ENCODE measurements around the gene OPCML.

The OPCML gene

DNA sequence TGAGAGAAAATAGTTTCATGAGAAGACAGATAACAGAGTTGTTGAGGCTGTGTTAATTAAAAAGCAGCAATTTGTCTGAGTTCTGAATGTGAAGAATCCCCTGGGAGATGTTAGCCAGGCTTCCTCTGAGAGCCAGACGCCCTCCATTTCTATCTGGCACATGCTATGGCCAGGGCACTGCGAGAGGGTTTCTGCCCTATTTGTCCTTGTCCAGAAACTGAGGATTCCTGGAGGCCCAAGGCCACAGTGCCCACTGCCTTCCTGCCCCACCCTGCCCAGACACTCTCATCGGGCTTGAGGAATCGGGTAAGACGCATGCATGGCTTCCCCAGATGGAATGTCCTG, 484.6 kb downstream of the OPCML start:
- Histone ChIP-seq H3K27me3 (ENCODE audit: insufficient read depth, low read length, poor library complexity, severe bottlenecking) (no peaks in the 10 kb centered on the region), H3K36me3 (ENCODE audit: insufficient read depth, low read length) (no peaks in the 10 kb centered on the region), H3K9me2 (replicated peaks; ENCODE audit: low read depth, low read length) (no peaks in the 10 kb centered on the region), H4K20me1 (ENCODE audit: insufficient read depth, low read length, poor library complexity, severe bottlenecking) (no peaks in the 10 kb centered on the region), H3K79me2 (ENCODE audit: insufficient read depth, low read length) (no peaks in the 10 kb centered on the region), H3F3A (ENCODE audit: low read depth) (no peaks in the 10 kb centered on the region), H3K4me2 (ENCODE audit: low read depth, low read length, poor library complexity, severe bottlenecking) (no peak overlapping the region), H3K9me3 (ENCODE audit: insufficient read depth, low read depth, low read length) (peaks cover 11% of the 10 kb centered on the region; the same call in 1 of the 2 replicates), H3K4me1 (ENCODE audit: insufficient read depth, low read length, poor library complexity, severe bottlenecking) (no peaks in the 10 kb centered on the region), H3K9ac (ENCODE audit: low read depth, low read length, poor library complexity, severe bottlenecking) (no peak overlapping the region), H3K4me3 (ENCODE audit: low read length, poor library complexity, severe bottlenecking) (no peak overlapping the region), H2AFZ (ENCODE audit: low read length) (no peak overlapping the region)
- no peak for TF ChIP-seq EZH2phosphoT487 (IDR thresholded peaks at IDR 0.05; ENCODE audit: borderline replicate concordance)
- TF ChIP-seq, protein P1, sequence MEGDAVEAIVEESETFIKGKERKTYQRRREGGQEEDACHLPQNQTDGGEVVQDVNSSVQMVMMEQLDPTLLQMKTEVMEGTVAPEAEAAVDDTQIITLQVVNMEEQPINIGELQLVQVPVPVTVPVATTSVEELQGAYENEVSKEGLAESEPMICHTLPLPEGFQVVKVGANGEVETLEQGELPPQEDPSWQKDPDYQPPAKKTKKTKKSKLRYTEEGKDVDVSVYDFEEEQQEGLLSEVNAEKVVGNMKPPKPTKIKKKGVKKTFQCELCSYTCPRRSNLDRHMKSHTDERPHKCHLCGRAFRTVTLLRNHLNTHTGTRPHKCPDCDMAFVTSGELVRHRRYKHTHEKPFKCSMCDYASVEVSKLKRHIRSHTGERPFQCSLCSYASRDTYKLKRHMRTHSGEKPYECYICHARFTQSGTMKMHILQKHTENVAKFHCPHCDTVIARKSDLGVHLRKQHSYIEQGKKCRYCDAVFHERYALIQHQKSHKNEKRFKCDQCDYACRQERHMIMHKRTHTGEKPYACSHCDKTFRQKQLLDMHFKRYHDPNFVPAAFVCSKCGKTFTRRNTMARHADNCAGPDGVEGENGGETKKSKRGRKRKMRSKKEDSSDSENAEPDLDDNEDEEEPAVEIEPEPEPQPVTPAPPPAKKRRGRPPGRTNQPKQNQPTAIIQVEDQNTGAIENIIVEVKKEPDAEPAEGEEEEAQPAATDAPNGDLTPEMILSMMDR (conservative IDR thresholded peaks at IDR 0.05; ENCODE audit: low read length) = no peak

DNA sequence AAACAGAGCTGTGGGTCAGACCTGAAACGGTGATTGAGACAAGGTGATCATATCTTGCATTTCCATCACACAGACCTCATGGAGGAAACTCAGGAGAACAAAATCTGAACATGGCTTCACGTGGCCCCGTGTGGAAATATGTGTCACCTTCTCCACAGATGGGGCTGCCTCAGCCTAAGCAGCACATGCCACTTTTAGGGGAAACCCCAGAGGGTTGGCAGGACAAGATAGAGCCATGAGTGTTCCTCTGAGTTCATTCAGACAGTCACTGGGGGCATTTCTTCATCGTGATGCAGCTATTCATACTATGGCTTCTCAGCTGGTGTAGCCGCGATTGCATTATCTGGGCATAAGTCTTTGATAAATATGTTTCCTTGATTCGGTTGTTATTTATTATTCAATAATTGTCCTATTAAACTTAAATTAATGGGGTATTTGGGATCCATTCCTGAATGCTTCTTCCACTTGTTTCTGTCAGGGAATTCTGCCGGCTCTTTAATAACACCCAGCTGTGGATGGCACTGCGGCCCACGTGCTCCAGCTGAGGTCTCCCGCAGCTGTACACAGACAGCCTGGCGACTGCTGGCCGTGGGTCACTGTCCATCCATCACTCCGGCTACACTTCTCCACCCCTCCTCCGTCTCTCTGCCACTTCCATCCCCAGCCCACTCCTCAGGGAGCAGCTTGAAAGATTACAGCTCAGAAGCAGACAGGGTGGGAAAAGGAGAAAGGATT, 485.1 kb downstream of the OPCML start:
- Histone ChIP-seq H3K4me1 (ENCODE audit: insufficient read depth, low read length, poor library complexity, severe bottlenecking) (no peaks in the 10 kb centered on the region), H4K20me1 (ENCODE audit: insufficient read depth, low read length, poor library complexity, severe bottlenecking) (no peaks in the 10 kb centered on the region), H3K79me2 (ENCODE audit: insufficient read depth, low read length) (no peaks in the 10 kb centered on the region), H2AFZ (ENCODE audit: low read length) (no peak overlapping the region), H3K4me3 (ENCODE audit: low read length, poor library complexity, severe bottlenecking) (no peak overlapping the region), H3K4me2 (ENCODE audit: low read depth, low read length, poor library complexity, severe bottlenecking) (no peak overlapping the region), H3K9ac (ENCODE audit: low read depth, low read length, poor library complexity, severe bottlenecking) (no peak overlapping the region), H3K36me3 (ENCODE audit: insufficient read depth, low read length) (no peaks in the 10 kb centered on the region), H3K9me2 (replicated peaks; ENCODE audit: low read depth, low read length) (no peaks in the 10 kb centered on the region), H3K27me3 (ENCODE audit: insufficient read depth, low read length, poor library complexity, severe bottlenecking) (no peaks in the 10 kb centered on the region), H3K9me3 (ENCODE audit: insufficient read depth, low read depth, low read length) (peaks cover 11% of the 10 kb centered on the region; the same call in 1 of the 2 replicates), H3F3A (ENCODE audit: low read depth) (no peaks in the 10 kb centered on the region)
- TF ChIP-seq, protein P1 (conservative IDR thresholded peaks at IDR 0.05; ENCODE audit: low read length) = no peak
- TF ChIP-seq EZH2phosphoT487 (IDR thresholded peaks at IDR 0.05; ENCODE audit: borderline replicate concordance) = no peak

DNA sequence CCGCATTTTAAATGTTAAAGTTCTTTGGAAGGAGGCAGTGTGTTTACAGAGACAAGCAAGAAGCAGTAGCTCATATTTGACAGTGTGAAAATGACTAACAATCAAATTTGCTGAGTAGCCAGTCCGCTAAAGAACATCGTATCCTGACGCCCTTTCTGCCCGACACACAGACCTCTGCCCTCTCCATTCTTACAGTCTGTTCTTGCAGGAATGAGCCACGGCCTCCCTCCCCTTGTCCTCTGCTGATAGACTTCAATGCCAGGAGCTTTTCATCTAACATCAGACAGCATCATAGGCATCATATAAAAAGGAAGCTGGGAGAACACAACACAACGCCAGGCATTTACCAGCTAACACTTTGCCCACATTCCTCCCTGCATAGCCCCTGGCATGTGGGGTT, 486.0 kb downstream of the OPCML start:
- no peaks in the 10 kb centered on the region for H4K20me1 ChIP-seq (ENCODE audit: insufficient read depth, low read length, poor library complexity, severe bottlenecking)
- H3K4me3 ChIP-seq (ENCODE audit: low read length, poor library complexity, severe bottlenecking) = no peak overlapping the region
- H3K4me1 ChIP-seq (ENCODE audit: insufficient read depth, low read length, poor library complexity, severe bottlenecking) = no peaks in the 10 kb centered on the region
- H3K79me2 ChIP-seq (ENCODE audit: insufficient read depth, low read length) = no peaks in the 10 kb centered on the region
- TF ChIP-seq, protein P1 (conservative IDR thresholded peaks at IDR 0.05; ENCODE audit: low read length) = no peak
- TF ChIP-seq EZH2phosphoT487 (IDR thresholded peaks at IDR 0.05; ENCODE audit: borderline replicate concordance) = no peak
- no peak overlapping the region for H2AFZ ChIP-seq (ENCODE audit: low read length)
- no peaks in the 10 kb centered on the region for H3K36me3 ChIP-seq (ENCODE audit: insufficient read depth, low read length)
- no peak overlapping the region for H3K9ac ChIP-seq (ENCODE audit: low read depth, low read length, poor library complexity, severe bottlenecking)
- peaks cover 11% of the 10 kb centered on the region; the same call in 1 of the 2 replicates for H3K9me3 ChIP-seq (ENCODE audit: insufficient read depth, low read depth, low read length)
- no peaks in the 10 kb centered on the region for H3K27me3 ChIP-seq (ENCODE audit: insufficient read depth, low read length, poor library complexity, severe bottlenecking)
- H3F3A ChIP-seq (ENCODE audit: low read depth) = no peaks in the 10 kb centered on the region
- no peak overlapping the region for H3K4me2 ChIP-seq (ENCODE audit: low read depth, low read length, poor library complexity, severe bottlenecking)
- H3K9me2 ChIP-seq (replicated peaks; ENCODE audit: low read depth, low read length) = no peaks in the 10 kb centered on the region
